BJ (cell line): ENCODE data around the gene NAA25. TPM values are rescaled to one million over a fixed set of nuclear protein-coding genes. Genes with fewer than 3 reads are reported as not detected.

Experiments
- CTCF ChIA-PET: fragments of 350-600 bp; formaldehyde crosslinking; extraction: SDS; loops from one replicate; lab custom pipeline; 2021; ENCODE audit warnings: antibody characterized with exemption, inconsistent platforms; lab: Yijun Ruan, JAX
- POLR2A ChIA-PET: fragments of 300-600 bp; sonication (Branson Sonifier 250); formaldehyde crosslinking; extraction: SDS; loops from one replicate; lab custom pipeline; 2021; ENCODE audit warnings: antibody characterized with exemption; lab: Charles Lee
- DNase-seq: peaks from one replicate; pipeline ENCODE4 v3.0.0-alpha.2; 2011; ENCODE audit warnings: low read depth
- H3K27me3 ChIP-seq: 2 replicates; pipeline ENCODE4 v1.6.0; 2011; ENCODE audit warnings: low read length; ENCODE audit not compliant: control insufficient read depth, insufficient read depth
- H3K36me3 ChIP-seq: 2 replicates; pipeline ENCODE4 v1.5.1; 2011; ENCODE audit warnings: low read length; ENCODE audit not compliant: control insufficient read depth, insufficient read depth
- H3K4me3 ChIP-seq: 2 replicates; pipeline ENCODE4 v1.5.1; 2011; ENCODE audit warnings: low read depth, mild to moderate bottlenecking, control low read depth, low read length
- CTCF ChIP-seq: IDR thresholded peaks from 2 replicates; pipeline ENCODE4 v1.5.1; 2011; ENCODE audit warnings: low read depth, mild to moderate bottlenecking, control low read depth, inconsistent platforms, low read length, moderate library complexity; ENCODE audit not compliant: insufficient read depth
- polyA plus RNA-seq: library from polyadenylated mRNA; depleted of rRNA; stranded (reverse); fragments of >200 nt; gene quantifications from 2 replicates; pipeline ENCODE4 v1.2.3, GENCODE V29; 2011

NAA25 gene
- polyA plus RNA-seq, 1 experiment: 7.2 TPM

DNA sequence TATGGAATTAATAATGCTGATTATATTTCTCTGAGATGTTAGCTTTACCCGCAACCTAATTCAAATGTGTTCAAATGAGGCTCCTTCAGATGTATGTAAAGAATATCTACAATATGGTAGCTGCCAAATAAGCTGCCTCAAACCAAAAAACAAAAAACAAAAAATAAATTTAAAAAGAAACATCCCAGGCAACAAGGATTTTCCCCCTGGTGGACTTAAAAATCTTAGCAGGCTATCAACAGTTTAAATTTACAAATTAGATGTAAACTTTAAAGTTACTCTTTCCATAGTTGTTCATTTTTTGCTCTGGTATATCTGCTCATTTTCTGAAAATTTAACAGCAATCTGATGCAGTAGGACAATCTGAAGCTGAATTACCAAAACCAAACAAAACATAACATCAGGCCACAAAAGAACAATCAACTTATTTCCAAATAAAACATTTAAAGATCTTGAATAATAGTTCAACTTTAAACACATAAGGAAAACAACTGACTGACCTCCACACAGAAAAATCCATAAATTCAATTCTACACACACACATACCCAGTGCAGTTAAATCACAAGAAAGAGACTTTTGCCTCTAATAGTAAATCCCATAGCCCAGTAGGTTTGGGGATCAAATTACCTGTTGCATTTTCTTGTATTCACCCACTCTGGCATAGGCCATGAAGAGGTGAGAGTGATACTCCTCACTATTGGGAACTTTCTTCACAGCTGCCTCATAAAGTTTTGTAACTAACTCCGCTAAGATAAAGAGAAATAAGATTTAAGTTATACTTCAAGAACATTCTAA is 21.3 kb downstream of the NAA25 start:
- H3K36me3 ChIP-seq: peaks cover 5% of the 10 kb centered on the region
- CTCF ChIA-PET: interaction anchor here (0.6 to 1.4 kb wide), 2 partner anchors 20 to 143 kb away, joined by 3 read pairs; no protein-coding TSS in a partner anchor
- no peak for DNase-seq
- TF ChIP-seq CTCF: peak; percentile 17; the same call in 1 of the 2 replicates
- H3K27me3 ChIP-seq: no peaks in the 10 kb centered on the region
- POLR2A ChIA-PET: no interaction called here
- no peak overlapping the region for H3K4me3 ChIP-seq

DNA sequence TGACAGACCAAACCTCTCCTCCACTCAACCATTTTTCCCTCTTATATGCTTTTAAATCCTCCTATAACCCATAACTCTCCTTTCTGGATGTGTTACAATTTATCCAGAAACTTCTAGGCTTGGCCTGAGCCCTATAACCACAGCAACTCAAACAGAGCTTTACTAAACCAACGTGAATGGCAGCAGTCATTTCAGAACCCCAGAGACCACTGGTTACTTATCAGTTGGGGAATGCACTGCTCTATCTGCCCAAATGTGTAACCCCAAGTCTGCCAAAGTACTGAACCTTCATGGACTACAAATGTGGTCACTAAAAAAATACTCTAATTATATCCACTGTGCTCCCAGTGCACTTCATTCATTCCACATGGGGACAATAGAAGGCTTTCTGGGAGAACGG is 42.0 kb downstream of the NAA25 start:
- no peak for TF ChIP-seq CTCF
- POLR2A ChIA-PET: no interaction called here
- Histone ChIP-seq H3K27me3 (no peaks in the 10 kb centered on the region), H3K4me3 (no peak overlapping the region), H3K36me3 (peaks cover 7% of the 10 kb centered on the region)
- CTCF ChIA-PET: interaction anchor here (1.1 kb wide), 1 partner anchor 56 kb away, joined by 3 read pairs; no protein-coding TSS in a partner anchor
- DNase-seq: no peak

DNA sequence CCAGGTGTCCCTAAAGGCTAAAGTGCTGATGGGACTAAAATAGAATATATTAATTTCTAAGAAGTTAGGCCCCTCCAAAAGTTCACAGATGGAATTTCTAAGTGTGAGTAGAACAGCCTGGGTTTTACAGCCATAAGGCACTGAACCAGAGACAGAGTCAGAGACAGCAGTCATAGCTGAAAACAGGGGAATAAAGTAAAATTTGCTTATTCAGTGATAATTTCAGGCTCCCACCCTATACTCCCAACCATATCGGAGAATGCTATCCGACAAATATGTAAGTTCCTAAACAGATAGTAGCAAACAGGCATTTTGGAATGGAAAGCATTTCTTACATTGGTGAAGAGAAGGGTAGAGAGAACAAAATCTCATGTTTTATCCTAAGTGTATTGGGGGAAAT is 45.3 kb downstream of the NAA25 start:
- peaks cover 5% of the 10 kb centered on the region for H3K36me3 ChIP-seq
- DNase-seq: no peak
- no peak for TF ChIP-seq CTCF
- H3K4me3 ChIP-seq: no peak overlapping the region
- CTCF ChIA-PET: no interaction called here
- POLR2A ChIA-PET: no interaction called here
- H3K27me3 ChIP-seq: no peaks in the 10 kb centered on the region

DNA sequence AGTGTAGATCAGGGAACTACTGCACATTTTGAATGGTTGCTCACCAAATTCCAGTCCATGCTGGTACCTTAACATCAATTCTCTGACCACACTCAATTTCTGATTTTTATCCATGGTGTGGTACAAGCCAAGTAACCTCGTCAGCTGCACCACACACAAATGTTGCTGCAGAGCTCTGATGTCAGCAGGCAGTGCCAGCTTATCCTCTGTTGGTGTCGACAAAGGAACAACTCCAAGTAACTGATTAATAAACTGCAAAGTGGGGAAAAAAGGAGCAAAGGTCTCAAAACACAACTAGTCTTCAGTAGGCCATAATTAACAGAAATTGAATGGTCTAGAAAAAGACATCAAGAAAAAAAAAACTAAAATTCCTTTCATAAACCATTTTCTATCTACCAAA is 47.4 kb downstream of the NAA25 start:
- DNase-seq: no peak
- H3K27me3 ChIP-seq: no peaks in the 10 kb centered on the region
- ChIA-PET POLR2A (no interaction called here), CTCF (no interaction called here)
- H3K36me3 ChIP-seq: peaks cover 6% of the 10 kb centered on the region
- no peak overlapping the region for H3K4me3 ChIP-seq
- no peak for TF ChIP-seq CTCF

DNA sequence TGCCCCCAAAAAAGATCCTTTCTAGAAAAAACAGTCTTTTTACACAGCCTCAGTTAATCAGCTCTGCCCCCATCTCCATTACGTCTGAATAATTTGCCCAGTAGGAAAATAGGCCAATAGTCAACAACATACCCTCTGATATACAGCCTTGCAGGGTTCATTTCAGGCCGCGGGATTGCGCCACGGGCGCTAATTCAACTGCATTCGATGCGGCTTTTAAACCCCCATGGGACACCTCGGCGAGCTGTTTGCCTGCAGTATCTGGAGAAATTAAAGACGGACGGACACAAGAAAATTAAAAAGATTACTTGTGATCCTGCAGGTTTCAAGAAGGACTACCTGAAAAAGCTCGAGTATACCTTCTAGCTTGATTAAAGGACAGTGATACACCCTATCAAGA is 59.2 kb downstream of the NAA25 start:
- H3K27me3 ChIP-seq: no peaks in the 10 kb centered on the region
- H3K36me3 ChIP-seq: peaks cover 7% of the 10 kb centered on the region
- no peak overlapping the region for H3K4me3 ChIP-seq
- TF ChIP-seq CTCF: no peak
- ChIA-PET POLR2A (interaction anchor here (0.6 kb wide), 1 partner anchor 26 kb away, joined by 3 read pairs; no protein-coding TSS in a partner anchor), CTCF (interaction anchor here (1.1 to 1.2 kb wide), 2 partner anchors 10 to 16 kb away, joined by 3 read pairs; no protein-coding TSS in a partner anchor)
- no peak for DNase-seq
